ENCODE results near the gene ZNF485.

DNA sequence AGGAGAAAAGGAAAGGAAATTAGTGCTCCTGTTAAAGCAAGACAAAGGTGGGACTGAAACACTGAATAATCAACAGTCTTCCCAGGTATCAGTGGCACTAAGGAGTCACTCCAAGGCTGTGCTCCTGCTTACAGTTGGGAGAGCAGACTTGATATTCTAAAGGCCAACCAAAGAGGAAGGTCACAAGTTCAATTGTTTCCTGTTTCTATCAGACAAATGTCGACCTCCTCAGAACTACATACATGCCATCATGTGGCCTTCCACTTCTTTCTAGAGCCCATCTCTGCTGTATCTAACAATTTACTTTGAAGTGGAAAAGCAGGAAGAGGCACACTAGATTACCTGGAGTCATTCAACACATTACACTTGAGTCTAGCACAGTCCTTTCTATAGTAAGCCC lies 35.3 kb upstream of the ZNF485 start:
- TF ChIP-seq, protein P1, sequence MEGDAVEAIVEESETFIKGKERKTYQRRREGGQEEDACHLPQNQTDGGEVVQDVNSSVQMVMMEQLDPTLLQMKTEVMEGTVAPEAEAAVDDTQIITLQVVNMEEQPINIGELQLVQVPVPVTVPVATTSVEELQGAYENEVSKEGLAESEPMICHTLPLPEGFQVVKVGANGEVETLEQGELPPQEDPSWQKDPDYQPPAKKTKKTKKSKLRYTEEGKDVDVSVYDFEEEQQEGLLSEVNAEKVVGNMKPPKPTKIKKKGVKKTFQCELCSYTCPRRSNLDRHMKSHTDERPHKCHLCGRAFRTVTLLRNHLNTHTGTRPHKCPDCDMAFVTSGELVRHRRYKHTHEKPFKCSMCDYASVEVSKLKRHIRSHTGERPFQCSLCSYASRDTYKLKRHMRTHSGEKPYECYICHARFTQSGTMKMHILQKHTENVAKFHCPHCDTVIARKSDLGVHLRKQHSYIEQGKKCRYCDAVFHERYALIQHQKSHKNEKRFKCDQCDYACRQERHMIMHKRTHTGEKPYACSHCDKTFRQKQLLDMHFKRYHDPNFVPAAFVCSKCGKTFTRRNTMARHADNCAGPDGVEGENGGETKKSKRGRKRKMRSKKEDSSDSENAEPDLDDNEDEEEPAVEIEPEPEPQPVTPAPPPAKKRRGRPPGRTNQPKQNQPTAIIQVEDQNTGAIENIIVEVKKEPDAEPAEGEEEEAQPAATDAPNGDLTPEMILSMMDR (IDR thresholded peaks at IDR 0.05): no peak
- no peak for TF ChIP-seq POLR2A (IDR thresholded peaks at IDR 0.05)
